BJ (cell line): Measurements from ENCODE around the gene TFAP2A. TPM values are rescaled to one million over a fixed set of nuclear protein-coding genes. Genes with fewer than 3 reads are reported as not detected.

Experiments
- CTCF ChIA-PET: fragments of 350-600 bp; formaldehyde crosslinking; extraction: SDS; loops from one replicate; lab custom pipeline; 2021; ENCODE audit warnings: antibody characterized with exemption, inconsistent platforms; lab: Yijun Ruan, JAX
- POLR2A ChIA-PET: fragments of 300-600 bp; sonication (Branson Sonifier 250); formaldehyde crosslinking; extraction: SDS; loops from one replicate; lab custom pipeline; 2021; ENCODE audit warnings: antibody characterized with exemption; lab: Charles Lee
- DNase-seq: peaks from one replicate; pipeline ENCODE4 v3.0.0-alpha.2; 2011; ENCODE audit warnings: low read depth
- H3K27me3 ChIP-seq: 2 replicates; pipeline ENCODE4 v1.6.0; 2011; ENCODE audit warnings: low read length; ENCODE audit not compliant: control insufficient read depth, insufficient read depth
- H3K36me3 ChIP-seq: 2 replicates; pipeline ENCODE4 v1.5.1; 2011; ENCODE audit warnings: low read length; ENCODE audit not compliant: control insufficient read depth, insufficient read depth
- H3K4me3 ChIP-seq: 2 replicates; pipeline ENCODE4 v1.5.1; 2011; ENCODE audit warnings: low read depth, mild to moderate bottlenecking, control low read depth, low read length
- polyA plus RNA-seq: library from polyadenylated mRNA; depleted of rRNA; stranded (reverse); fragments of >200 nt; gene quantifications from 2 replicates; pipeline ENCODE4 v1.2.3, GENCODE V29; 2011
- TF ChIP-seq, protein P1 (sequence below): IDR thresholded peaks from 2 replicates; pipeline ENCODE4 v1.5.1; 2011; ENCODE audit warnings: low read depth, mild to moderate bottlenecking, control low read depth, inconsistent platforms, low read length, moderate library complexity; ENCODE audit not compliant: insufficient read depth

TFAP2A gene
- polyA plus RNA-seq, 1 experiment, result 14.0 TPM

DNA sequence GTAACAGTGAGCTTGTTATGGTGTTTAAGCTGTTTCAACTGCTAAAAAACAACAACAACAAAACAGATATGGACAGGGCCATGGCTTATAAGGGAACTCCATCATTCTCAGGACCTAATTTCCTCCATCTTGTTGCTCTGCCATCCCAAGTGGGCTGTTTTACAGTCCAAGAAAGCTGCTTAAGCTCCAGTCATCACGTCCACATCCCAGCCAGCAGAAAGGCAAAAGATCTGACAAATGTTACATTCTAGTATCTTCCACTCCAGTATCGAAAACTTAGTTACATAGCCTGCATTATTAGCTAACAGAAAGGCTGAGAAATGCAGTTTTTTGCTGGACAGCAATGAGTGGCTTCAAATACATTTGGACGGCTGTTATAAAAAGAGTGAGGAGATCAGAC lies 23.0 kb upstream of the TFAP2A start:
- POLR2A ChIA-PET, result no interaction called here
- H3K36me3 ChIP-seq, result no peaks in the 10 kb centered on the region
- no peaks in the 10 kb centered on the region for H3K27me3 ChIP-seq
- DNase-seq, result no peak
- no peak overlapping the region for H3K4me3 ChIP-seq
- TF ChIP-seq, protein P1, sequence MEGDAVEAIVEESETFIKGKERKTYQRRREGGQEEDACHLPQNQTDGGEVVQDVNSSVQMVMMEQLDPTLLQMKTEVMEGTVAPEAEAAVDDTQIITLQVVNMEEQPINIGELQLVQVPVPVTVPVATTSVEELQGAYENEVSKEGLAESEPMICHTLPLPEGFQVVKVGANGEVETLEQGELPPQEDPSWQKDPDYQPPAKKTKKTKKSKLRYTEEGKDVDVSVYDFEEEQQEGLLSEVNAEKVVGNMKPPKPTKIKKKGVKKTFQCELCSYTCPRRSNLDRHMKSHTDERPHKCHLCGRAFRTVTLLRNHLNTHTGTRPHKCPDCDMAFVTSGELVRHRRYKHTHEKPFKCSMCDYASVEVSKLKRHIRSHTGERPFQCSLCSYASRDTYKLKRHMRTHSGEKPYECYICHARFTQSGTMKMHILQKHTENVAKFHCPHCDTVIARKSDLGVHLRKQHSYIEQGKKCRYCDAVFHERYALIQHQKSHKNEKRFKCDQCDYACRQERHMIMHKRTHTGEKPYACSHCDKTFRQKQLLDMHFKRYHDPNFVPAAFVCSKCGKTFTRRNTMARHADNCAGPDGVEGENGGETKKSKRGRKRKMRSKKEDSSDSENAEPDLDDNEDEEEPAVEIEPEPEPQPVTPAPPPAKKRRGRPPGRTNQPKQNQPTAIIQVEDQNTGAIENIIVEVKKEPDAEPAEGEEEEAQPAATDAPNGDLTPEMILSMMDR, result no peak
- CTCF ChIA-PET, result interaction anchor here (1.3 kb wide), 1 partner anchor 10 kb away, joined by 4 read pairs; no protein-coding TSS in a partner anchor

DNA sequence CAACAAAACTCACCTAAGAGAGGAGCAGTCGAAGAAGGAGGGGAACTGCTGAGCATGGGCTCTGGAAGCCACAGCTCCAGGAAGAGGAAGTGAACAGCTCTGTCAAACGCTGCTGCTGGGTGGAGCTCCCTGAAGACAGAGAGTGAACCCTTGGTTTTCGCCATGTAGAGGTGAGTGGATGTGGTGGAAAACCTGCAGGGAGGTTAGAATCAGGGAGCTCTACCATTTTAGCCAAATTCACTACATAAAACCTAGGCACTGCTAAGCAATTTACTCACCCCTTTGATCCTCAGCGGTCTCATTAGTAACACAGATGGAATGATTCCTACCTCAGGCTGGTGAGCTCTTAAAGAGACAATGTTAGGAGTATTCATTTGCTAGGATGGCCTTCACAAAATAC lies 19.4 kb upstream of the TFAP2A start:
- no peak for DNase-seq
- POLR2A ChIA-PET, result no interaction called here
- CTCF ChIA-PET, result interaction anchor here (0.6 to 1.1 kb wide), 9 partner anchors 13 to 1451 kb away, joined by 3 to 6 read pairs (median 3); no protein-coding TSS in a partner anchor

DNA sequence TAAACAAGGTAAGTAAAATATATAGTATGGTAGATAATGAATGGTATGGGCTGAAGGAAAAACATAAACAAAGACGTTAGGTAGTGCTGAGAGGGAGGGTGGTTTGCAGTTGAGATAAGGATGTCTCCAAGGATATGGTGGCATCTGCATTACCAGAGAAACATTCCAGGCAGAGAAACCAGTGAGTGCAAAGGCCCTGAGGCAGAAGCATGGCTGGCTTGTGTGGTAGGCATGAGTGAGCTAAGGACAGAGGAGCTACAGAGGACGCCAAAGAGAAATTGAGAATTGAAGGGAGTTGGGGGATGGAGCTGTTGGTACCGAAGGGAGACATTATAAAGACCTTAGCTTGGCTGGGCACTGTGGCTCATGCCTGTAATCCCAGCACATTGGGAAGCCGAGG lies 18.4 kb upstream of the TFAP2A start:
- no peak overlapping the region for H3K4me3 ChIP-seq
- ChIA-PET CTCF (no interaction called here), POLR2A (no interaction called here)
- H3K36me3 ChIP-seq, result no peaks in the 10 kb centered on the region
- no peaks in the 10 kb centered on the region for H3K27me3 ChIP-seq
- TF ChIP-seq, protein P1, result no peak
- DNase-seq, result no peak

More for the DNA sequence above, 19.4 kb upstream of the TFAP2A start:
- H3K4me3 ChIP-seq, result no peak overlapping the region
- no peaks in the 10 kb centered on the region for H3K36me3 ChIP-seq
- H3K27me3 ChIP-seq, result no peaks in the 10 kb centered on the region
- TF ChIP-seq, protein P1, result no peak

DNA sequence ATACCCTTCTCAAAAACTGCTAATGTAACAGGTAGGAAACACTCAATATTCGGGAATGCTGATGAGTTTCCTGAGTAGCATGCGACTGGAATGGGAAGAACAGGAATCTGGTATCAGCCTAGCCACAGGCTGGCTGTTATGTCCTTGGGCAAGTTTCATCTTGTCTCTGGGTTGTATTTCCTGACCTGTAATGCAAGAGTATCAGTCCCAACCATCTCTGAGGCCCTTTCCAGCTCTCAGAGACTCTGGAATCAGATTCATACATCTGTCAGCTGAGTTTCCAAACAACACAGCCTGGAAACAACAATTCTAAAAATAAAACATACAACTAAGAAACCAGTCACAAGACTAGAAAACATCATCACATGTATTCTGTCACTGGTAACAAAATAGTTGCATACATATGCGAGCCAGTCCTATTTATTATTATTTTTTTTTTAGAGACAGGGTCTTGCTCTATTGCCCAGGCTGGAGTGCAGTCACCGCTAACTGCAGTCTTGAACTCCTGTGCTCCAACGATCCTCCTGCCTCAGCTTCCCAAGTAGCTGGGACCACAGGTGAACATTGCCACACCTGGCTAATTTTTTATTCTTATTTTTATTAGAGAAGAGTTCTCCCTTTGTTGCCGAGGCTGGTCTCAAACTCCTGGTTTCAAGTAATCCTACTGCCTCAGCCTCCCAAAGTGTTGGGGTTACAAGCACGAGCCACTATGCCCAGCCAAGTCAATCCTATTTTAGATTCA lies 16.7 kb upstream of the TFAP2A start:
- Histone ChIP-seq H3K36me3 (no peaks in the 10 kb centered on the region), H3K27me3 (no peaks in the 10 kb centered on the region), H3K4me3 (no peak overlapping the region)
- ChIA-PET CTCF (interaction anchor here (0.6 to 8.5 kb wide), 3 partner anchors 17 to 1449 kb away, joined by 3 to 68 read pairs (median 4); partner anchors contain the start of gene TFAP2A), POLR2A (no interaction called here)
- DNase-seq, result no peak
- TF ChIP-seq, protein P1, result no peak

DNA sequence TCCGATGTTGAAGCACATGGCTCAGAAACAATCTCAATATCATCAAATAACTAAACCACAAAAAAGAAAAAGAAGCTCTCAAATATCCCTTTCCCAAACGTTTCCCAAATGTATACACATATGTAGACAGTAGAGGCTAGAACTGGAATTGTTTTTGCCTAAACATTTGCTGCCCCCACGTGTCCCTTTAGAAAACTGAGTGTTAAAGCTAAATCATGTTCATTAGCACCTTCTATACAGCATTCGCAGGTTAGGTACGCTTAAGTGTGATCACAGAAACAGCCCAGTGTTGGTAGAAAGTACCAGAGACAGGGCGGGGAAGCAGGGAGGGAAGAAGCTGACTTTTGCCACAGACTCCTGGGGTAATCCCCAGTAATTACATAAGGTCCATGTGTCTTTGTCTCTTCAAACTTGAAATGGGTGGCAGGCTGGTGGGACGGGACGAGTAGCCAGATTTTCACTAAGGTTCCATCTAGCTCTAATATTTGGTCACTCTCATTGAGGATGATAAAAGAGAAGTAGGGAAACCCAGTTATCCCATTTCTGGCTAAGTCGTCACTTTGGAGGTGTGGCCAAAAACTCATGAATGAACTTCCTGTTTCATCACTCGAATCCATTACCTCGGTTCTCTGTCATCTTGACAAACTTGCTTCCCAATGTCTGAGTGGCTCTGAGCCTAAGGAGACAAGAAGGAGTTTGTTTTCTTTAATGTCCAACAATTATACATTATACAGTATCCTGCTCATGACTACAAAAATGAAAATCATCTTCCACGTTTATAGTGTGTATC lies 15.0 kb upstream of the TFAP2A start:
- Histone ChIP-seq H3K27me3 (no peaks in the 10 kb centered on the region), H3K36me3 (no peaks in the 10 kb centered on the region), H3K4me3 (peak overlapping the region; percentile 3; the same call in 1 of the 2 replicates)
- CTCF ChIA-PET, result interaction anchor here (0.6 to 8.5 kb wide), 24 partner anchors 9 to 1927 kb away, joined by 3 to 68 read pairs (median 3); partner anchors contain the start of gene TFAP2A
- POLR2A ChIA-PET, result no interaction called here
- TF ChIP-seq, protein P1, result peak; percentile 53
- no peak for DNase-seq
